ENCODE results near the gene FAM241B.

FAM241B gene

GRCh38 chr10:69634759-69635425, 4.8 kb downstream of the FAM241B start:
- no peak for DNase-seq (ENCODE audit: low read depth in 2 of 2)

- no peak for DNase-seq (ENCODE audit: low read depth in 2 of 2)
Measured at GRCh38 chr10:69635428-69636272, 5.6 kb downstream of the FAM241B start.

- DNase-seq (ENCODE audit: low read depth in 2 of 2), result no peak
Measured at GRCh38 chr10:69636273-69636575, 6.2 kb downstream of the FAM241B start.

GRCh38 chr10:69636626-69637605, 6.9 kb downstream of the FAM241B start:
- no peak for DNase-seq (ENCODE audit: low read depth in 2 of 2)

- no peak for DNase-seq (ENCODE audit: low read depth in 2 of 2)
Measured at GRCh38 chr10:69638642-69639041, 8.6 kb downstream of the FAM241B start.

- peak; percentile 33 to 49 for DNase-seq (ENCODE audit: low read depth in 2 of 2)
Measured at GRCh38 chr10:69639291-69640195, 9.5 kb downstream of the FAM241B start.

GRCh38 chr10:69640196-69640980, 10.3 kb downstream of the FAM241B start:
- DNase-seq (ENCODE audit: low read depth in 2 of 2), result no peak

- DNase-seq (ENCODE audit: low read depth in 2 of 2), result no peak
Measured at GRCh38 chr10:69641261-69641980, 11.4 kb downstream of the FAM241B start.

GRCh38 chr10:69642747-69643146, 12.7 kb downstream of the FAM241B start:
- DNase-seq (ENCODE audit: low read depth in 2 of 2), result no peak

GRCh38 chr10:69643779-69644657, 14.0 kb downstream of the FAM241B start:
- DNase-seq (ENCODE audit: low read depth in 2 of 2), result no peak

GRCh38 chr10:69644658-69645295, 14.7 kb downstream of the FAM241B start:
- DNase-seq (ENCODE audit: low read depth in 2 of 2), result no peak

GRCh38 chr10:69645296-69646184, 15.5 kb downstream of the FAM241B start:
- no peak for DNase-seq (ENCODE audit: low read depth in 2 of 2)

- DNase-seq (ENCODE audit: low read depth in 2 of 2), result no peak
Measured at GRCh38 chr10:69646185-69647060, 16.4 kb downstream of the FAM241B start.

GRCh38 chr10:69647126-69647525, 17.1 kb downstream of the FAM241B start:
- DNase-seq (ENCODE audit: low read depth in 2 of 2), result no peak

- DNase-seq (ENCODE audit: low read depth in 2 of 2), result no peak
Measured at GRCh38 chr10:69647819-69648218, 17.8 kb downstream of the FAM241B start.

- DNase-seq (ENCODE audit: low read depth in 2 of 2), result no peak
Measured at GRCh38 chr10:69648461-69648860, 18.4 kb downstream of the FAM241B start.
